ENCODE data around the gene OR5M11.
"Not testable (repeated sequence)": the region's sequence is repeated elsewhere in the genome, so short reads cannot be mapped to it uniquely, and the experiment has no call there.

OR5M11 gene

GRCh38 chr11:56543157-56543556 is at the start of gene OR5M11:
TSS of gene OR5M11 (minus strand) at chr11:56543257. CDS start at chr11:56543257, 0 bp downstream.
- Mint-ChIP-seq H3K9me3 (peaks cover 4% of the 10 kb centered on the region), H3K4me3 (no peak within 1 kb of the TSS), H3K36me3 (no peaks in the 10 kb centered on the region), H3K27me3 (no peaks in the 10 kb centered on the region), H3K4me1 (no peaks in the 10 kb centered on the region), H3K27ac (no peak within 1 kb of the TSS)

DNA sequence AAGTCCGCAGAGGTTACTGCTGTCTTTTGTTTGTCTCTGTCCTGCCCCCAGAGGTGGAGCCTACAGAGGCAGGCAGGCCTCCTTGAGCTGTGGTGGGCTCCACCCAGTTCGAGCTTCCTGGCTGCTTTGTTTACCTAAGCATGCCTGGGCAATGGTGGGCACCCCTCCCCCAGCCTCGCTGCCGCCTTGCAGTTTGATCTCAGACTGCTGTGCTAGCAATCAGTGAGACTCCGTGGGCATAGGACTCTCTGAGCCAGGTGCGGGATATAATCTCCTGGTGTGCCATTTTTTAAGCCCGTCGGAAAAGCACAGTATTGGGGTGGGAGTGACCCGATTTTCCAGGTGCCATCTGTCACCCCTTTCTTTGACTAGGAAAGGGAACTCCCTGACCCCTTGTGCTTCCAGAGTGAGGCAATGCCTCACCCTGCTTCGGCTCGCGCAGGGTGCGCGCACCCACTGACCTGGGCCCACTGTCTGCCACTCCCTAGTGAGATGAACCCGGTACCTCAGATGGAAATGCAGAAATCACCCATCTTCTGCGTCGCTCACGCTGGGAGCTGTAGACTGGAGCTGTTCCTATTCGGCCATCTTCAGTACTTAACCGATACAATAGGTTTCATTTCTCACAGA is 49.1 kb upstream of the OR5M11 start:
- not testable (repeated sequence) for H3K27ac Mint-ChIP-seq, H3K9me3 Mint-ChIP-seq, H3K4me3 Mint-ChIP-seq

GRCh38 chr11:56577621-56578020 is 34.6 kb upstream of the OR5M11 start, which contains the start of gene OR5M10:
TSS of gene OR5M10 (minus strand) at chr11:56577721. CDS start at chr11:56577721, 0 bp downstream.
- Mint-ChIP-seq H3K4me1 (no peaks in the 10 kb centered on the region), H3K9me3 (no peaks in the 10 kb centered on the region), H3K36me3 (no peaks in the 10 kb centered on the region), H3K4me3 (no peak within 1 kb of the TSS), H3K27me3 (no peaks in the 10 kb centered on the region), H3K27ac (no peak within 1 kb of the TSS)

More for the DNA sequence above, 49.1 kb upstream of the OR5M11 start:
- H3K4me1 Mint-ChIP-seq, H3K36me3 Mint-ChIP-seq, H3K27me3 Mint-ChIP-seq: not testable (repeated sequence)

- no peaks in the 10 kb centered on the region for H3K4me1 Mint-ChIP-seq
- H3K9me3 Mint-ChIP-seq, result peaks cover 9% of the 10 kb centered on the region
- H3K4me3 Mint-ChIP-seq, result no peak overlapping the region
- no peaks in the 10 kb centered on the region for H3K27me3 Mint-ChIP-seq
- H3K36me3 Mint-ChIP-seq, result no peaks in the 10 kb centered on the region
- H3K27ac Mint-ChIP-seq, result no peak overlapping the region
Observed at GRCh38 chr11:56558574-56558973, 15.5 kb upstream of the OR5M11 start.

- H3K27ac Mint-ChIP-seq, H3K4me3 Mint-ChIP-seq, H3K27me3 Mint-ChIP-seq, H3K4me1 Mint-ChIP-seq, H3K9me3 Mint-ChIP-seq, H3K36me3 Mint-ChIP-seq: not testable (repeated sequence)
Observed at GRCh38 chr11:56554691-56555090, 11.6 kb upstream of the OR5M11 start.

- H3K9me3 Mint-ChIP-seq, result peaks cover 4% of the 10 kb centered on the region
- H3K4me1 Mint-ChIP-seq, result no peaks in the 10 kb centered on the region
- H3K27ac Mint-ChIP-seq, result no peak overlapping the region
- H3K27me3 Mint-ChIP-seq, result no peaks in the 10 kb centered on the region
- H3K4me3 Mint-ChIP-seq, result no peak overlapping the region
- H3K36me3 Mint-ChIP-seq, result no peaks in the 10 kb centered on the region
Observed at GRCh38 chr11:56545531-56545930, 2.5 kb upstream of the OR5M11 start.

GRCh38 chr11:56543739-56544138 is 682 bp upstream of the OR5M11 start:
- Mint-ChIP-seq H3K27ac (no peak overlapping the region), H3K36me3 (no peaks in the 10 kb centered on the region), H3K9me3 (peaks cover 4% of the 10 kb centered on the region), H3K4me1 (no peaks in the 10 kb centered on the region), H3K4me3 (no peak overlapping the region), H3K27me3 (no peaks in the 10 kb centered on the region)

DNA sequence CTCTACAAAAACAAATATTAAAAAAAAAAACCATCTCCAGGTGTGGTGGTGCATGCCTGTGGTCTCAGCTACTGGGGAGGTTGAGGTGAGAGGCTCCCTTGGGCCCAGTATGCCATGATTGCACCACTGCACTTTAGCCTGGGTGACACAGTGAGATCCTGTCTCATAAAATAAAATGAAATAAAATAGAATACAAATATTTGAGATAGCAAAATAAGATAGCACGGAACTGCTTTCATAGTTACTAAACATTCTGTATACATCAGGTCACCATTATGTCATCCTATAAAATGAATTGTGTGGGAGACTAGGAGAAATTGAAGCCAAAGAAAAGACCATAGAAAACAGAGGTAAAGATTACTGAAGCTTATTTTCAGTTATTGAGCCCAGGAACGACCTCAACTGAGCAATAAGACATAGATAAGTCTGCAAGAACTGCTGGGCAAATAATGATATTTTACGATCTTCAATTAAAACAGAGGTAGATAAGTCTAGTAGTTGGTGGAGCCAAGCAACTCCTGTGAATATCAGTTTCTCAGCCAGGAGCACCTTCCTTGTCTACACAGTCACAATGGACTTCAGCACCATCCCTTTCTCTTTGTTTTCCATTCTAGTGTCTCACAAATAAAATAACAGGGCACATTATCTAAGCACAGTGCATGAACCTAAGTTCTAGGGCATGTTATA is 9.9 kb downstream of the OR5M11 start:
- Mint-ChIP-seq H3K36me3 (no peaks in the 10 kb centered on the region), H3K4me1 (no peaks in the 10 kb centered on the region), H3K27me3 (no peaks in the 10 kb centered on the region), H3K27ac (no peak overlapping the region), H3K4me3 (no peak overlapping the region), H3K9me3 (peaks cover 14% of the 10 kb centered on the region)

DNA sequence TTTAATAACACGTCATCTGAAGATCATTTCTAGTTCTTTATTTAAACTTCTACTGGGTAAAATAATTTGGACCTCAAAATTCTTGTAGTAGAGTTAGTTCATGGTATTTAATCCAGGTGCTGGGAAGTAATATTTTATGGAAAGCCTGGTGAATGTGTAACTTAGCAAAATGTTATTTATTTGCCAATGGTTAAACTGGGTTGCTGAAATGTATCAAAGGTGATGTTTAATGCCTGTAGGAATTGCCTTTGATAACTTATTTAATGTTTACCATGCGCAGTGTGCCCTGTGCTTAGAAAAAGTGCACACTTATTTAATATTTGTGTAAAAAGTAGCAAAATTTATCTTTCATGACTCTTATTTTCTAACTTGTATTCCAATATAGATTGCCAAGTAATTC is 11.2 kb downstream of the OR5M11 start:
- no peaks in the 10 kb centered on the region for H3K27me3 Mint-ChIP-seq
- no peaks in the 10 kb centered on the region for H3K4me1 Mint-ChIP-seq
- peaks cover 14% of the 10 kb centered on the region for H3K9me3 Mint-ChIP-seq
- H3K4me3 Mint-ChIP-seq, result no peak overlapping the region
- no peaks in the 10 kb centered on the region for H3K36me3 Mint-ChIP-seq
- H3K27ac Mint-ChIP-seq, result no peak overlapping the region

GRCh38 chr11:56522008-56522407 is 21.0 kb downstream of the OR5M11 start:
- peaks cover 7% of the 10 kb centered on the region for H3K9me3 Mint-ChIP-seq
- no peak overlapping the region for H3K4me3 Mint-ChIP-seq
- H3K27me3 Mint-ChIP-seq, result no peaks in the 10 kb centered on the region
- H3K27ac Mint-ChIP-seq, result no peak overlapping the region
- no peaks in the 10 kb centered on the region for H3K4me1 Mint-ChIP-seq
- no peaks in the 10 kb centered on the region for H3K36me3 Mint-ChIP-seq

DNA sequence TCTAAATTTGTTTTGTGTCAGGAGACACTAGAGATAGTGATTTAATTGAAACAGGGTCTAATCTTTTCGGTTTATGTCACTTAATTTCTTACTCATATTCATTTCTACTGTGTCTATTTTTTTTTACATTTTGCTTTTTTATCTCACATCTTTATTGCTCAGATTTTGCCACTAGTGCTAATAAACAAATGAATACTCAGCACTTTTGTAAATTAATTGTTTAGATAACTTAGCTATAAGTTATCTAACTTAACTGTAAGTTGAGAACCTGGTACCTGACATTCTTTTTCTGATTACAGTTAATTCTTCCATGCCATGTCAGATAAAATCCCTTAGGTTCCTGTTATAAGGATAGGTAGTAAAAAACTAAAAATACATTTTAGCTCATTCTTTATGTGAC is 29.8 kb downstream of the OR5M11 start:
- Mint-ChIP-seq H3K9me3 (peaks cover 5% of the 10 kb centered on the region), H3K27me3 (no peaks in the 10 kb centered on the region), H3K4me1 (no peaks in the 10 kb centered on the region), H3K27ac (no peak overlapping the region), H3K36me3 (no peaks in the 10 kb centered on the region), H3K4me3 (no peak overlapping the region)

- Mint-ChIP-seq H3K9me3 (no peaks in the 10 kb centered on the region), H3K27me3 (no peaks in the 10 kb centered on the region), H3K36me3 (no peaks in the 10 kb centered on the region), H3K4me1 (no peaks in the 10 kb centered on the region), H3K27ac (no peak overlapping the region), H3K4me3 (no peak overlapping the region)
Observed at GRCh38 chr11:56509439-56509838, 33.6 kb downstream of the OR5M11 start.

- Mint-ChIP-seq H3K36me3 (no peaks in the 10 kb centered on the region), H3K27me3 (no peaks in the 10 kb centered on the region), H3K4me3 (no peak overlapping the region), H3K9me3 (peaks cover 6% of the 10 kb centered on the region), H3K4me1 (no peaks in the 10 kb centered on the region), H3K27ac (no peak overlapping the region)
Observed at GRCh38 chr11:56497010-56497409, 46.0 kb downstream of the OR5M11 start.

- peaks cover 6% of the 10 kb centered on the region for H3K9me3 Mint-ChIP-seq
- H3K4me1 Mint-ChIP-seq, result no peaks in the 10 kb centered on the region
- H3K4me3 Mint-ChIP-seq, result no peak overlapping the region
- H3K36me3 Mint-ChIP-seq, result no peaks in the 10 kb centered on the region
- no peaks in the 10 kb centered on the region for H3K27me3 Mint-ChIP-seq
- no peak overlapping the region for H3K27ac Mint-ChIP-seq
Observed at GRCh38 chr11:56495117-56495516, 47.9 kb downstream of the OR5M11 start.

Measured in activated naive CD4-positive, alpha-beta T cell treated with anti-CD3 and anti-CD28 coated beads, Interleukin-2, amount 50 U/mL, for 24 hours (primary cell).